ENCODE data around the gene RNF224.

DNA sequence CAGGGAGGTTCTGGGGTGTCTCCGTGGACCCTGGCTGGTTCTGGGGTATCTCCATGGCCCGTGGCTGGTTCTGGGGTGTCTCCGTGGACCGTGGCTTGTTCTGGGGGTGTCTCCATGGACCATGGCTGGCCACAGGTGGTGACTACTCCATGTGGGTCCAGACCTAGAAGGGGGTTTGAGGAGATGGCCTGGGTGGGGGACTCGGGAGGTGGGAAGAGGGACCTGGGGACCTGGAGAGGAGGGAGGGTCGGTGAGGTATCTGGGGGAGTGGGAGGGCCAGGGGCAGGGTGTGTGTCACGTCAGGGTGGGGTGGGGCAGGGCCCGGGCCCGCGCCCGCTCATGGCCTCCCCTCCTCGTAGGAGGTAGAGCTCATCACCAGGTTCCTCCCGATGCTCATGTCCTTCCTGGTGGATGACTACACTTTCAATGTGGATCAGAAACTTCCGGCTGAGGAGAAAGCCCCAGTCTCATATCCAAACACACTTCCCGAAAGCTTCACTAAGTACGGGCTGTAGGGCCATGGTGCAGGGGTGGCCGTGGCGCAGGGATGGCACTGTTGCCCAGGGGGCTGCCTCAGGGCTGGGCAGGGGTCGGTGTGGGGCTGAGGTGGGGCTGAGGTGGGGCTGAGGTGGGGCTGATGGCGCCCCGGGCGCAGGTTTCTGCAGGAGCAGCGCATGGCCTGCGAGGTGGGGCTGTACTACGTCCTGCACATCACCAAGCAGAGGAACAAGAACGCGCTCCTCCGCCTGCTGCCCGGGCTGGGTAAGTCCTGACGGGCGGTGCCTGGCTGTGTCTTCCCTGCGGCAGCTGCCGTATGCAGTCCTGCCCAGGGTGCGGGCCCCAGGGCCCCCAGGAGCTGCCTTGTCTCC is 39.5 kb downstream of the RNF224 start:
- no peak for TF ChIP-seq EZH2 (IDR thresholded peaks at IDR 0.05; ENCODE audit: low read depth, unreplicated experiment)
- TF ChIP-seq, protein P1, sequence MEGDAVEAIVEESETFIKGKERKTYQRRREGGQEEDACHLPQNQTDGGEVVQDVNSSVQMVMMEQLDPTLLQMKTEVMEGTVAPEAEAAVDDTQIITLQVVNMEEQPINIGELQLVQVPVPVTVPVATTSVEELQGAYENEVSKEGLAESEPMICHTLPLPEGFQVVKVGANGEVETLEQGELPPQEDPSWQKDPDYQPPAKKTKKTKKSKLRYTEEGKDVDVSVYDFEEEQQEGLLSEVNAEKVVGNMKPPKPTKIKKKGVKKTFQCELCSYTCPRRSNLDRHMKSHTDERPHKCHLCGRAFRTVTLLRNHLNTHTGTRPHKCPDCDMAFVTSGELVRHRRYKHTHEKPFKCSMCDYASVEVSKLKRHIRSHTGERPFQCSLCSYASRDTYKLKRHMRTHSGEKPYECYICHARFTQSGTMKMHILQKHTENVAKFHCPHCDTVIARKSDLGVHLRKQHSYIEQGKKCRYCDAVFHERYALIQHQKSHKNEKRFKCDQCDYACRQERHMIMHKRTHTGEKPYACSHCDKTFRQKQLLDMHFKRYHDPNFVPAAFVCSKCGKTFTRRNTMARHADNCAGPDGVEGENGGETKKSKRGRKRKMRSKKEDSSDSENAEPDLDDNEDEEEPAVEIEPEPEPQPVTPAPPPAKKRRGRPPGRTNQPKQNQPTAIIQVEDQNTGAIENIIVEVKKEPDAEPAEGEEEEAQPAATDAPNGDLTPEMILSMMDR (conservative IDR thresholded peaks at IDR 0.05; ENCODE audit: low read depth in 2 of 2), result no peak
- TF ChIP-seq ZNF114 (CRISPR knock-in tag; IDR thresholded peaks at IDR 0.05), result no peak
- TF ChIP-seq, protein P2, sequence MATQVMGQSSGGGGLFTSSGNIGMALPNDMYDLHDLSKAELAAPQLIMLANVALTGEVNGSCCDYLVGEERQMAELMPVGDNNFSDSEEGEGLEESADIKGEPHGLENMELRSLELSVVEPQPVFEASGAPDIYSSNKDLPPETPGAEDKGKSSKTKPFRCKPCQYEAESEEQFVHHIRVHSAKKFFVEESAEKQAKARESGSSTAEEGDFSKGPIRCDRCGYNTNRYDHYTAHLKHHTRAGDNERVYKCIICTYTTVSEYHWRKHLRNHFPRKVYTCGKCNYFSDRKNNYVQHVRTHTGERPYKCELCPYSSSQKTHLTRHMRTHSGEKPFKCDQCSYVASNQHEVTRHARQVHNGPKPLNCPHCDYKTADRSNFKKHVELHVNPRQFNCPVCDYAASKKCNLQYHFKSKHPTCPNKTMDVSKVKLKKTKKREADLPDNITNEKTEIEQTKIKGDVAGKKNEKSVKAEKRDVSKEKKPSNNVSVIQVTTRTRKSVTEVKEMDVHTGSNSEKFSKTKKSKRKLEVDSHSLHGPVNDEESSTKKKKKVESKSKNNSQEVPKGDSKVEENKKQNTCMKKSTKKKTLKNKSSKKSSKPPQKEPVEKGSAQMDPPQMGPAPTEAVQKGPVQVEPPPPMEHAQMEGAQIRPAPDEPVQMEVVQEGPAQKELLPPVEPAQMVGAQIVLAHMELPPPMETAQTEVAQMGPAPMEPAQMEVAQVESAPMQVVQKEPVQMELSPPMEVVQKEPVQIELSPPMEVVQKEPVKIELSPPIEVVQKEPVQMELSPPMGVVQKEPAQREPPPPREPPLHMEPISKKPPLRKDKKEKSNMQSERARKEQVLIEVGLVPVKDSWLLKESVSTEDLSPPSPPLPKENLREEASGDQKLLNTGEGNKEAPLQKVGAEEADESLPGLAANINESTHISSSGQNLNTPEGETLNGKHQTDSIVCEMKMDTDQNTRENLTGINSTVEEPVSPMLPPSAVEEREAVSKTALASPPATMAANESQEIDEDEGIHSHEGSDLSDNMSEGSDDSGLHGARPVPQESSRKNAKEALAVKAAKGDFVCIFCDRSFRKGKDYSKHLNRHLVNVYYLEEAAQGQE (IDR thresholded peaks at IDR 0.05; ENCODE audit: unreplicated experiment), result no peak
- no peak for TF ChIP-seq POLR2AphosphoS5 (IDR thresholded peaks at IDR 0.05; ENCODE audit: low read depth)
- TF ChIP-seq EZH2phosphoT487 (IDR thresholded peaks at IDR 0.05; ENCODE audit: unreplicated experiment), result no peak
- TF ChIP-seq STAT1 (IDR thresholded peaks at IDR 0.05; ENCODE audit: unreplicated experiment), result no peak
- no peak for TF ChIP-seq JUNB (IDR thresholded peaks at IDR 0.05; ENCODE audit: unreplicated experiment)
- TF ChIP-seq CREB1 (CRISPR knock-in tag; IDR thresholded peaks at IDR 0.05; ENCODE audit: low read depth), result no peak
- no peak for TF ChIP-seq NANOG (IDR thresholded peaks at IDR 0.05; ENCODE audit: borderline replicate concordance)
- TF ChIP-seq, protein P3, sequence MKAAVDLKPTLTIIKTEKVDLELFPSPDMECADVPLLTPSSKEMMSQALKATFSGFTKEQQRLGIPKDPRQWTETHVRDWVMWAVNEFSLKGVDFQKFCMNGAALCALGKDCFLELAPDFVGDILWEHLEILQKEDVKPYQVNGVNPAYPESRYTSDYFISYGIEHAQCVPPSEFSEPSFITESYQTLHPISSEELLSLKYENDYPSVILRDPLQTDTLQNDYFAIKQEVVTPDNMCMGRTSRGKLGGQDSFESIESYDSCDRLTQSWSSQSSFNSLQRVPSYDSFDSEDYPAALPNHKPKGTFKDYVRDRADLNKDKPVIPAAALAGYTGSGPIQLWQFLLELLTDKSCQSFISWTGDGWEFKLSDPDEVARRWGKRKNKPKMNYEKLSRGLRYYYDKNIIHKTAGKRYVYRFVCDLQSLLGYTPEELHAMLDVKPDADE (IDR thresholded peaks at IDR 0.05), result no peak
- no peak for TF ChIP-seq ZNF331 (CRISPR knock-in tag; IDR thresholded peaks at IDR 0.05; ENCODE audit: low read depth)
